ENCODE measurements around the gene TGDS. TPM values are rescaled to one million over a fixed set of nuclear protein-coding genes. Genes with fewer than 3 reads are reported as not detected.

The TGDS gene
- total and polyA plus RNA-seq, 2 donors from 2014 or later = 10.8 to 12.2 TPM

DNA sequence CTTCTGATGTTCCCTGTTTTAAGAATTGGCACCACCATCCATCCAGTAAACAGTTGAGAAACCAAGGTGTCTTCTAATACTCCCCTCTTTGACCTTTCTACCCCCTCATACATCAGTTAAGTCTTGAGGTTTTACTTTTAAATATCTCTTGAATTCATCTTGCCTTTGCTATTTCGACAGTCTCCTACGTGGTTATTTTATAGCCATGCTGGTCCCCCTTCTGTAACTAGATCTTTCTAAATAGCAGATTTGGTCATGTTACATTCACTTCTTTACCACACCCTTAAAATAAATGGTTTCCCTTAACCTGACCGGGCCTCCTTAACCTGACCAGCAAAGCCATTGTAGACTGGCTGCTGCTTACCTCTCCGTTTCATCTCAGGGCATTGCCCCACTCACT, 11.1 kb upstream of the TGDS start:
- Histone ChIP-seq H3K27me3 (ENCODE audit: control insufficient read depth, insufficient read depth, low read length) (no peaks in the 10 kb centered on the region), H3K27ac (ENCODE audit: low read depth in 2 of 2, low read length in 2 of 2) (no peak overlapping the region), H3K4me1 (ENCODE audit: control insufficient read depth in 2 of 3, insufficient read depth in 2 of 3, low read depth in 1 of 3, low read length in 3 of 3) (peaks cover 2 to 4% (median 3%) of the 10 kb centered on the region in 3 donors), H3K9ac (ENCODE audit: low read length in 3 of 3) (no peak overlapping the region), H3K36me3 (ENCODE audit: control insufficient read depth in 2 of 3, insufficient read depth in 3 of 3, low read length in 3 of 3) (peaks cover 2 to 9% (median 3%) of the 10 kb centered on the region in 3 donors), H3K9me3 (ENCODE audit: control insufficient read depth in 2 of 3, insufficient read depth in 1 of 3, low read length in 3 of 3) (no peaks in the 10 kb centered on the region), H3K4me3 (ENCODE audit: low read length in 3 of 3) (no peak overlapping the region)
- intact Hi-C loops (cut with DNase I) = no loop called here
- no peak for DNase-seq
- TF ChIP-seq, protein P1, sequence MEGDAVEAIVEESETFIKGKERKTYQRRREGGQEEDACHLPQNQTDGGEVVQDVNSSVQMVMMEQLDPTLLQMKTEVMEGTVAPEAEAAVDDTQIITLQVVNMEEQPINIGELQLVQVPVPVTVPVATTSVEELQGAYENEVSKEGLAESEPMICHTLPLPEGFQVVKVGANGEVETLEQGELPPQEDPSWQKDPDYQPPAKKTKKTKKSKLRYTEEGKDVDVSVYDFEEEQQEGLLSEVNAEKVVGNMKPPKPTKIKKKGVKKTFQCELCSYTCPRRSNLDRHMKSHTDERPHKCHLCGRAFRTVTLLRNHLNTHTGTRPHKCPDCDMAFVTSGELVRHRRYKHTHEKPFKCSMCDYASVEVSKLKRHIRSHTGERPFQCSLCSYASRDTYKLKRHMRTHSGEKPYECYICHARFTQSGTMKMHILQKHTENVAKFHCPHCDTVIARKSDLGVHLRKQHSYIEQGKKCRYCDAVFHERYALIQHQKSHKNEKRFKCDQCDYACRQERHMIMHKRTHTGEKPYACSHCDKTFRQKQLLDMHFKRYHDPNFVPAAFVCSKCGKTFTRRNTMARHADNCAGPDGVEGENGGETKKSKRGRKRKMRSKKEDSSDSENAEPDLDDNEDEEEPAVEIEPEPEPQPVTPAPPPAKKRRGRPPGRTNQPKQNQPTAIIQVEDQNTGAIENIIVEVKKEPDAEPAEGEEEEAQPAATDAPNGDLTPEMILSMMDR (IDR thresholded peaks at IDR 0.05; ENCODE audit: borderline replicate concordance, extremely low read depth, insufficient read depth) = no peak
- no peak for FAIRE-seq

DNA sequence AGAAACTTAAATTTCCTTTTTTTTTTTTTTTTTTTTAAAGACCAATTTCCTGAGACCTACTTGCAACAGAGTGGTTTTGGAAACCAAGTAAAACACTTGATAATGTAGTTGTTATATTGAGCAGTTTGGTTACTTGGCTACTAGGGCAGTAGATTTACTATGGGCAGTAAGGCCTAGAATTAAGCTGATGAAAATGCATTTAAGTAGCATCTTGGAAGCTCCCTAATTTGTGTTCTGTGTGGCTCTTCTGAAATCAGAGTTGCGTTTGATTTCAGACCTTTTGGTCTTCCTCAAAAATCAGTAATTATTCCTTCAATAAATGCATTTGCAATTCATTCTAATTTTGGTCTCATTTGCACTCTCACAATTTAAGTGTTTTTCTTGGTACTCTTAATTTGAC, 6.5 kb upstream of the TGDS start:
- Histone ChIP-seq H3K9ac (ENCODE audit: low read length in 3 of 3) (peak overlapping the region; percentile 61 to 93 (median 78)), H3K9me3 (ENCODE audit: control insufficient read depth in 2 of 3, insufficient read depth in 1 of 3, low read length in 3 of 3) (no peaks in the 10 kb centered on the region), H3K4me3 (ENCODE audit: low read length in 3 of 3) (peak overlapping the region; percentile 65 to 88 (median 85)), H3K27ac (ENCODE audit: low read depth in 2 of 2, low read length in 2 of 2) (no peak overlapping the region), H3K27me3 (ENCODE audit: control insufficient read depth, insufficient read depth, low read length) (no peaks in the 10 kb centered on the region), H3K4me1 (ENCODE audit: control insufficient read depth in 2 of 3, insufficient read depth in 2 of 3, low read depth in 1 of 3, low read length in 3 of 3) (peaks cover 2 to 4% (median 3%) of the 10 kb centered on the region in 3 donors), H3K36me3 (ENCODE audit: control insufficient read depth in 2 of 3, insufficient read depth in 3 of 3, low read length in 3 of 3) (peaks cover 2 to 4% (median 3%) of the 10 kb centered on the region in 3 donors)
- TF ChIP-seq, protein P1 (IDR thresholded peaks at IDR 0.05; ENCODE audit: borderline replicate concordance, extremely low read depth, insufficient read depth) = no peak
- FAIRE-seq (no peak), DNase-seq (no peak)
- intact Hi-C loops (cut with DNase I) = no loop called here

DNA sequence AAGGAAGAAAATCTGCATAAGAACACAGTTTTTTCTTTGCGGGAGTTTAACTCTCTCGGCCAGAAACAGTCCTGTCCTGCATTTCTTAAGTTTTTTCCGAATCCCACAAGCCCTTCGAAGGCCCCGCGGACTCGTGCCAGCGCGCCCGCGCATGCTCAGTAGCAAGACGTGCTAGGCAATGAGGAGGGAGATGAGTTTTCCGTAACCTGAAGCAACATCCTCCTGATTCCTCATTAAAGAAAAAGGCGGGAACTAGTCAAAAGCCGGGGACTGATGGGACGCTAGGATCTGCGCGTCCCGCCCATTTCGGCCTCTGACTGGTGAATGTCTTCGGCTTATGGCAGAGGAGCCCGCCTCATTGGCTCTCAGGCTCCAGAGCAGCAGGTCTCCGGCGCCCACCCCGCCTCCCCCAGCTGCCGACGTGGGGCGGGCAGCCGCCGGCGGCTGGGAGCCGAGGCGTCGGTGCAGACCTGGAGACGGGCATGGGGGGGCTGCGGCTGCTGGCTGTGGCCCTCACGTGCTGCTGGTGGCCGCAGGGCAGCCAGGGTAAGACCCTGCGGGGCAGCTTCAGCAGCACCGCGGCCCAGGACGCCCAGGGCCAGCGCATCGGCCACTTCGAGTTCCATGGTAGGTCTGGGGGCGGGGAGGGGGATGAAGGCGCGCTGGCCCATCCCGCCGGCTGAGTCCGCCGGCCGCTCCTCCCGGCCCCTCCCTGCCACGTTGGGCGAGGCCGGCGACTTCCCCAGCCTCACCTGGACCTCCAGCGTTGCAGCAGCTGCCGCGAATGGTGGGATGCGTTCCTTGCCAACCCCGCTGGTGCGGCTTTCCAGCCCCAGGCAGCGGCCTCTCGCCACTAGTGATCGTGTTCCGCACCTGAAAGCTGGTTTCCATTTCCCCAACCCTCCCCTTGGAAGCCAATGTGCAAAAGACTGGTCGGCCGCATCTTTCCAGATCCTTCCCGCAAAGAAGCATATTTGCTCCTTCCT, 5.8 kb upstream of the TGDS start, which contains the start of gene GPR180:
Gene GPR180, plus strand, starts transcription at position 412 of the 986 bp plus-strand sequence. Its CDS starts 71 bp downstream, at position 483.
- peak within 1 kb of the TSS; percentile 61 to 93 (median 78) for H3K9ac ChIP-seq (ENCODE audit: low read length in 3 of 3)
- TF ChIP-seq, protein P1 (IDR thresholded peaks at IDR 0.05; ENCODE audit: borderline replicate concordance, extremely low read depth, insufficient read depth) = no peak
- H3K27me3 ChIP-seq (ENCODE audit: control insufficient read depth, insufficient read depth, low read length) = no peaks in the 10 kb centered on the region
- H3K9me3 ChIP-seq (ENCODE audit: control insufficient read depth in 2 of 3, insufficient read depth in 1 of 3, low read length in 3 of 3) = no peaks in the 10 kb centered on the region
- H3K4me3 ChIP-seq (ENCODE audit: low read length in 3 of 3) = peak within 1 kb of the TSS; percentile 65 to 88 (median 85)
- H3K4me1 ChIP-seq (ENCODE audit: control insufficient read depth in 2 of 3, insufficient read depth in 2 of 3, low read depth in 1 of 3, low read length in 3 of 3) = peaks cover 2 to 4% (median 3%) of the 10 kb centered on the region in 3 donors
- intact Hi-C loops (cut with DNase I) = no loop called here
- peak; percentile 83 for FAIRE-seq
- H3K36me3 ChIP-seq (ENCODE audit: control insufficient read depth in 2 of 3, insufficient read depth in 3 of 3, low read length in 3 of 3) = peaks cover 0 to 3% (median under 1%) of the 10 kb centered on the region in 3 donors
- DNase-seq = peak; percentile 98 to 100 (median 98)
- peak within 1 kb of the TSS; percentile 34 to 65 for H3K27ac ChIP-seq (ENCODE audit: low read depth in 2 of 2, low read length in 2 of 2)
